WTC11 (cell line): ENCODE data around the gene AQP4. TPM values are rescaled to one million over a fixed set of nuclear protein-coding genes. Genes with fewer than 3 reads are reported as not detected.

ENCODE experiments used
- ATAC-seq: fragments of 200-7000 bp; cut with Tn5 transposase; 2 replicates; pipeline ENCODE4 v1.10.0; 2021; ENCODE audit warnings: mild to moderate bottlenecking, moderate library complexity
- CTCF ChIA-PET: fragments of 300-600 bp; sonication (Branson Sonifier 250); formaldehyde crosslinking; loops from one replicate; lab custom pipeline; 2021; ENCODE audit warnings: antibody characterized with exemption; lab: Charles Lee
- POLR2A ChIA-PET: fragments of 350-600 bp; sonication (Branson Sonifier 250); formaldehyde crosslinking; loops from one replicate; lab custom pipeline; 2021; ENCODE audit warnings: antibody characterized with exemption; lab: Charles Lee
- DNase-seq: peaks from one replicate; pipeline ENCODE4 v3.0.0; 2021; ENCODE audit warnings: low spot score
- H3K27ac Mint-ChIP-seq: 2 replicates; pipeline ENCODE4 v1.8.0; 2021; ENCODE audit warnings: mixed read lengths
- H3K27me3 Mint-ChIP-seq: 2 replicates; pipeline ENCODE4 v1.8.0; 2021; ENCODE audit warnings: low read depth, mild to moderate bottlenecking, moderate library complexity, mixed read lengths
- H3K36me3 Mint-ChIP-seq: 2 replicates; pipeline ENCODE4 v1.8.0; 2021; ENCODE audit warnings: mixed read lengths
- H3K4me1 Mint-ChIP-seq: 2 replicates; pipeline ENCODE4 v1.8.0; 2022; ENCODE audit warnings: mixed read lengths
- H3K4me3 Mint-ChIP-seq: 2 replicates; pipeline ENCODE4 v1.8.0; 2021; ENCODE audit warnings: mild to moderate bottlenecking, moderate library complexity, mixed read lengths
- H3K9me3 Mint-ChIP-seq: 2 replicates; pipeline ENCODE4 v1.8.0; 2021; ENCODE audit warnings: mixed read lengths
- CDX4 ChIP-seq: fragments of 250-450 bp; sonication (Bioruptor Pico); IDR thresholded peaks from 2 replicates; pipeline ENCODE4 v1.9.0; 2021; ENCODE audit warnings: moderate library complexity, mild to moderate bottlenecking, inconsistent platforms, borderline replicate concordance
- CREM ChIP-seq: sonication (generic); formaldehyde crosslinking; IDR thresholded peaks from 2 replicates; pipeline ENCODE4 v1.8.1; 2022; ENCODE audit warnings: mild to moderate bottlenecking, missing genetic modification reagents, moderate library complexity
- E2F4 ChIP-seq: sonication (generic); formaldehyde crosslinking; IDR thresholded peaks from 2 replicates; pipeline ENCODE4 v1.8.1; 2022; ENCODE audit warnings: low read depth, mild to moderate bottlenecking, moderate library complexity, missing genetic modification reagents, borderline replicate concordance
- EMX1 ChIP-seq: fragments of 250-450 bp; sonication (Bioruptor Pico); IDR thresholded peaks from 2 replicates; pipeline ENCODE4 v1.8.0; 2021; ENCODE audit warnings: mild to moderate bottlenecking
- FOXP1 ChIP-seq: sonication (generic); formaldehyde crosslinking; IDR thresholded peaks from 2 replicates; pipeline ENCODE4 v1.8.0; 2022; ENCODE audit warnings: missing genetic modification reagents, mild to moderate bottlenecking, moderate library complexity, borderline replicate concordance
- GRHL2 ChIP-seq: fragments of 250-450 bp; sonication (Bioruptor Pico); IDR thresholded peaks from 2 replicates; pipeline ENCODE4 v1.8.0; 2022; ENCODE audit warnings: mild to moderate bottlenecking, moderate library complexity; ENCODE audit not compliant: insufficient replicate concordance, severe bottlenecking
- JUN ChIP-seq: sonication (generic); formaldehyde crosslinking; IDR thresholded peaks from 2 replicates; pipeline ENCODE4 v1.8.0; 2023; ENCODE audit warnings: mild to moderate bottlenecking, missing genetic modification reagents
- MLX ChIP-seq: sonication (generic); formaldehyde crosslinking; IDR thresholded peaks from 2 replicates; pipeline ENCODE4 v1.8.1; 2023; ENCODE audit warnings: mild to moderate bottlenecking, missing genetic modification reagents, moderate library complexity
- MYBL2 ChIP-seq: sonication (generic); formaldehyde crosslinking; IDR thresholded peaks from 2 replicates; pipeline ENCODE4 v1.8.1; 2023; ENCODE audit warnings: mild to moderate bottlenecking, moderate library complexity, missing genetic modification reagents
- NFE2L1 ChIP-seq: sonication (generic); formaldehyde crosslinking; IDR thresholded peaks from 2 replicates; pipeline ENCODE4 v1.8.1; 2023; ENCODE audit warnings: missing genetic modification reagents
- OVOL2 ChIP-seq: fragments of 250-450 bp; sonication (Bioruptor Pico); IDR thresholded peaks from 2 replicates; pipeline ENCODE4 v1.9.0; 2021; ENCODE audit warnings: mild to moderate bottlenecking, borderline replicate concordance
- PRRX2 ChIP-seq: fragments of 250-450 bp; sonication (Bioruptor Pico); IDR thresholded peaks from 2 replicates; pipeline ENCODE4 v1.8.0; 2021; ENCODE audit warnings: mild to moderate bottlenecking
- SMAD3 ChIP-seq: sonication (generic); formaldehyde crosslinking; IDR thresholded peaks from 2 replicates; pipeline ENCODE4 v1.8.0; 2022; ENCODE audit warnings: missing genetic modification reagents, mild to moderate bottlenecking, borderline replicate concordance
- SOX15 ChIP-seq: fragments of 250-450 bp; sonication (Bioruptor Pico); IDR thresholded peaks from 2 replicates; pipeline ENCODE4 v1.9.0; 2021; ENCODE audit warnings: mild to moderate bottlenecking
- STAT6 ChIP-seq: sonication (generic); formaldehyde crosslinking; conservative IDR thresholded peaks from 2 replicates; pipeline ENCODE4 v1.8.1; 2023; ENCODE audit warnings: mild to moderate bottlenecking, low read depth, missing genetic modification reagents, moderate library complexity
- TEAD1 ChIP-seq: sonication (generic); formaldehyde crosslinking; IDR thresholded peaks from 2 replicates; pipeline ENCODE4 v1.8.0; 2022; ENCODE audit warnings: mild to moderate bottlenecking, missing genetic modification reagents
- USF1 ChIP-seq: sonication (generic); formaldehyde crosslinking; IDR thresholded peaks from 2 replicates; pipeline ENCODE4 v1.8.0; 2022; ENCODE audit warnings: mild to moderate bottlenecking, missing genetic modification reagents
- ZNF138 ChIP-seq: sonication (generic); formaldehyde crosslinking; conservative IDR thresholded peaks from 2 replicates; pipeline ENCODE4 v1.8.1; 2022; ENCODE audit warnings: mild to moderate bottlenecking, moderate library complexity, missing genetic modification reagents
- ZNF317 ChIP-seq: sonication (generic); formaldehyde crosslinking; IDR thresholded peaks from 2 replicates; pipeline ENCODE4 v1.8.1; 2023; ENCODE audit warnings: low read depth, mild to moderate bottlenecking, moderate library complexity, missing genetic modification reagents, borderline replicate concordance
- ZNF416 ChIP-seq: fragments of 250-450 bp; sonication (Bioruptor Pico); IDR thresholded peaks from 2 replicates; pipeline ENCODE4 v1.9.0; 2021; ENCODE audit warnings: mild to moderate bottlenecking, inconsistent platforms
- ZSCAN18 ChIP-seq: fragments of 250-450 bp; sonication (Bioruptor Pico); IDR thresholded peaks from 2 replicates; pipeline ENCODE4 v2.1.2; 2022; ENCODE audit warnings: mild to moderate bottlenecking, moderate library complexity
- total RNA-seq: library from RNA; stranded (reverse); gene quantifications from 3 replicates; pipeline ENCODE4 v1.2.3, GENCODE V29; 2021

The AQP4 gene
- total RNA-seq, 1 experiment from 2014 or later, result 4.5 TPM

- POLR2A ChIA-PET, result no interaction called here
Observed at GRCh38 chr18:26853401-26853800, 12.1 kb downstream of the AQP4 start.

GRCh38 chr18:26843760-26844159, 21.7 kb downstream of the AQP4 start:
- CTCF ChIA-PET, result no interaction called here
- DNase-seq, result no peak
- Mint-ChIP-seq H3K4me3 (no peak overlapping the region), H3K27me3 (no peaks in the 10 kb centered on the region), H3K36me3 (peaks cover 10% of the 10 kb centered on the region), H3K9me3 (peaks cover 15% of the 10 kb centered on the region)
- no peak for TF ChIP-seq USF1 (CRISPR knock-in tag)
- TF ChIP-seq ZNF138 (CRISPR knock-in tag), result no peak
- TF ChIP-seq E2F4 (CRISPR knock-in tag), result no peak
- TF ChIP-seq, all 79 proteins: peak for 0
- H3K4me1 Mint-ChIP-seq, result no peaks in the 10 kb centered on the region
- no peak overlapping the region for H3K27ac Mint-ChIP-seq
- ATAC-seq, result no peak
- POLR2A ChIA-PET, result no interaction called here

More at GRCh38 chr18:26853401-26853800, 12.1 kb downstream of the AQP4 start:
- DNase-seq (no peak), ATAC-seq (no peak)
- H3K27me3 Mint-ChIP-seq, result no peaks in the 10 kb centered on the region; the same call in 1 of the 2 replicates
- H3K36me3 Mint-ChIP-seq, result no peaks in the 10 kb centered on the region
- H3K9me3 Mint-ChIP-seq, result peaks cover 4% of the 10 kb centered on the region
- no peak overlapping the region for H3K4me3 Mint-ChIP-seq
- no peak overlapping the region for H3K27ac Mint-ChIP-seq
- CTCF ChIA-PET, result interaction anchor here (0.9 kb wide), 1 partner anchor 152 kb away, joined by 3 read pairs; no protein-coding TSS in a partner anchor
- TF ChIP-seq OVOL2 (CRISPR knock-in tag) (no peak), STAT6 (CRISPR knock-in tag) (no peak), SOX15 (CRISPR knock-in tag) (no peak), TEAD1 (CRISPR knock-in tag) (no peak), EMX1 (no peak), MYBL2 (CRISPR knock-in tag) (no peak), MLX (CRISPR knock-in tag) (no peak), JUN (CRISPR knock-in tag) (no peak), PRRX2 (CRISPR knock-in tag) (no peak)
- H3K4me1 Mint-ChIP-seq, result no peaks in the 10 kb centered on the region

- peak; percentile 60 for ATAC-seq
- peaks cover 10% of the 10 kb centered on the region for H3K36me3 Mint-ChIP-seq
- no peak overlapping the region for H3K4me3 Mint-ChIP-seq
- POLR2A ChIA-PET, result interaction anchor here (0.7 kb wide), 1 partner anchor 32 kb away, joined by 6 read pairs; no protein-coding TSS in a partner anchor
- no peak overlapping the region for H3K27ac Mint-ChIP-seq
- TF ChIP-seq FOXP1 (no peak), CREM (CRISPR knock-in tag) (no peak), CDX4 (CRISPR knock-in tag) (no peak), SMAD3 (CRISPR knock-in tag) (no peak), ZSCAN18 (no peak), ZNF317 (no peak), NFE2L1 (no peak), GRHL2 (CRISPR knock-in tag) (no peak), TEAD1 (CRISPR knock-in tag) (no peak), ZNF416 (no peak)
- TF ChIP-seq, all 79 proteins: peak for 0
- no peak for DNase-seq
- Mint-ChIP-seq H3K9me3 (peaks cover 15% of the 10 kb centered on the region), H3K27me3 (no peaks in the 10 kb centered on the region), H3K4me1 (no peaks in the 10 kb centered on the region)
- CTCF ChIA-PET, result interaction anchor here (0.7 to 2.1 kb wide), 16 partner anchors 11 to 563 kb away, joined by 3 to 8 read pairs (median 3); partner anchors contain the start of gene AQP4
Observed at GRCh38 chr18:26840965-26841364, 24.5 kb downstream of the AQP4 start.
